T-helper 9 cell (primary cell): ENCODE results near the gene TOR1A.
"Not testable (repeated sequence)": the region's sequence is repeated elsewhere in the genome, so short reads cannot be mapped to it uniquely, and the experiment has no call there.

Experiments
- DNase-seq: peaks from one replicate; pipeline ENCODE4 v3.0.0-alpha.2; 2020

The TOR1A gene

DNA sequence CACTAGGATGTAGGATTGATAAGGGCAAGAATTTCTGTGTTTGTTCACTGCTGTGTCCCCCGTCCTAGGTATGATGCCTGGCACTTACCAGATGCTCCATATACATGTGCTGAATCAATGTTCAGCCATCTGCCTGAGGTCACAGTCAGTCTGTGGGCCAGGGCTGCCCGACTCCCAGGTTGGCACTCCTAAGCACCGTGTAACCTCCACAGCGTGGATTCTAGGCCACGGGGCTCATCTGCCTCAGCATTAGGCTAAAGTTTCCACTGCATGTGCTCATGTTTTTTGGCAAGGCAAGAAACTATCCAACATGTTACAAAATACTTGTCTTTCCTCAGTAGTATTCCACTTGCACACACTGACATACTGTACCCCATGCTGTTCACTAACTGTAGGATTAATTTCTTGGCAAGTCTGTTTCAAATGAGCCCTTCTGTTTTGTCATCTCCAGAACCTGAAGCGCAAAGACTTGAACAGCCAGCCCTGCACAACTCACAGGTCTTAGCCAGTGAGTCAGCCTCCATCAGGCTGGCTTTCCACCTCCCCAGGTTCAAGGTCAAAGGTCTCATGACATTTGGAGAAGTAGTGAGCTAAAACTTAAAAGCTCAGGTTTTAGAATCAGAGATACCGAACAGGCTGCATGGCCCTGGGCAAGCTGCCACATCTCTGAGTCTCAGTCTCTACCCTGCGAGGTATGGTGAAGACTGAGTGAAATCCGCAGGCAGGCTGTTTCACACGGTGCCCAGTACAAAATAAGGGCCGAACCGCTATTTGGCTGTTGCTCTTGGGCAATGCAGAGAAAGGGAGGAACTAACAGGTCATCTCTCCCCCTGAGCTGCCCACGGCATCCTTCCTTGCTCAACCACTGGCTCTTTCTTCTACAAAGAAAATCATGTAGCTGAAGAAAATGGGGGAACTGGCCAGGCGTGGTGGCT lies 7.2 kb downstream of the TOR1A start:
- no peak for DNase-seq

DNA sequence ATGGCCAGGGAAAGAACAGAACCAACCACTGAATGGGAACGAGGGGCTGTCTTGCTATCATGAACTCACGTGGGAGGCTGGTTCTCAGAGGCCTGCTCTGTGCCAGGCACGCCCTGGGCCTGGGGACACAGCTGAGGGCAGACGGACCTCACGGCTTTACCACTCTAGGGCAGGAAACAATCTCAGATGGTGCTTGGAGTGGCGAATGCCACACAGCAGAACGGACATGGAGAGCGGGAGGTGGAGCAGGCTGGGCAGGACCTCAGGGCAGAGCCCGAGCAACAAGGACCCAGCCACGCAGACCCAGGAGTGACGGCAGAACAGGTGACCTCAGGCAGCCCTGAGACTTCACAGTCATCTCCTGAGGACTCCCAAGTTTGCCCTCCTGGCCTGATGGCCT lies 8.7 kb downstream of the TOR1A start:
- no peak for DNase-seq

DNA sequence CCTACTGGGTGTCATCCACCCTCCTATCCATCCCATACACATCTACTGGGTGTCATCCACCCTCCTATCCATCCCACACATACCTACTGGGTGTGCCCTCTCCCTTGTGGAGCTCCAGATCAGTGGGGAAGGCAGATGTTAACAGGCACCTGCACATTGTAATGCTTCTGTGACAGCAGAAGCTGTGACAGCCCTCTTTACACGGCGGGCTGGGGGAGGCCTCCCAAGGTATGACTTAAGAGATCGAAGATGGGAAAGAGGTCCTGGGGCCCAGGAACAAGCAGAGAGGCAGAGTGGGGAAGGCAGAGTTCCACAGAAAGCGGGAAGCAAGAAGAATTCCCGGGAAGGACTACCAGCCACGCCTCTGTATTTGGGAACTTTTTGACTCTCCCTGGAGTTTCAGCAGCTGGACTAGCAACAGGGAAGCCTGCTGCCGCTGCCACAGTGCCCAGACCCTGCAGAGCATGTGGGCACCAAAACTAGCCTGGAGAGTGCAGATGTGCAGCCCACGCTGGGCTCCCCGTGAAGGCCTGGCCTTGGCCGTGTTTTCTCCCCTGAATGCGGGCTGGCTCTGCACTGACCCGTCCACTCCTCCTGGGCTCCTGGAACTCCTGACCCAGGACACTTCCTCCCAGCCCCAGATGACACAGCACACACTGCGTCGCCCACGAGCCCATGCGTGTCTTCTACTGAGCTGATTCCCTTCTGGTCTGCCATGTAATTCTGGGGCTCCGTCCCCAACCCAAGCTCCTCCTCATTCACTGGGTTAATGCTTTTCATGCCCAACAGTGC lies 9.3 kb downstream of the TOR1A start:
- no peak for DNase-seq

DNA sequence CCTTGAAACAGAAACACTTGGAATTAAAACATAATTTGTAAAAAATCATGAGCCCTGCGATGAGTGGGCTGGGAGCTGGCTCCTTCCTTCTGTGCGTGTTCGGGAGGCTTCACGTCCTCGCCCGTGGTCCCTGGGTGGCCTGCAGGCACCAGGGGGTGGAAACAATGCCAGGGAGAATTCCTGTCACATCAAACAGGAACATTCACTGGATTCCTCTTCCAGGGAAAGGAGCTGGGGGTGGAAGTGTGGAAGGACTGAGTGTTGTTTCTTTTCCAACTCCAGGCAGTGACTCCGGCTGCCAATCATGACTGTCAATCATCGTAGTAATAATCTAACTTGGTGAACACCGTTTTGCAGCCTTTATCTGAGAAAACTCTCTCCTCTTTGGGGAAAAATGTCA lies 10.3 kb downstream of the TOR1A start:
- DNase-seq: no peak

DNA sequence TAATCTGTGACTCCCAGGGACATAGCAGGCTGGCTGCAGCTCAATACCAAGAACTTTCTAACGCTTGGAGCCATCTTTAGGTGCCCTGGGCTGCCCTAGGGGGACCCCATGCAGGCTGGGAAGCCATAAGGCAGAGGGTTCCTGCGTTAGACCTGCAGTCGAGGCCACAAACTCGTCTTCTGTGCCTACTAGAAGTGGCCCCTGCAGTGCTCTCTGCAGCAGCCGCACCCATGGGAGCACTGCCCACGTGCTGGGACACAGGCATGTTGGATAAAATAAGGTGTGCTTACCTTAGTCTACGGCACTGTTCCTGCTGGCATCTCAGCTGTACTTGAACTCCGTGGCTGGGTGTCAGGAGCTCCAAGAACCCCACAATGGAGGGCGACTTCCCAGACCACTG lies 11.6 kb downstream of the TOR1A start:
- DNase-seq: no peak

DNA sequence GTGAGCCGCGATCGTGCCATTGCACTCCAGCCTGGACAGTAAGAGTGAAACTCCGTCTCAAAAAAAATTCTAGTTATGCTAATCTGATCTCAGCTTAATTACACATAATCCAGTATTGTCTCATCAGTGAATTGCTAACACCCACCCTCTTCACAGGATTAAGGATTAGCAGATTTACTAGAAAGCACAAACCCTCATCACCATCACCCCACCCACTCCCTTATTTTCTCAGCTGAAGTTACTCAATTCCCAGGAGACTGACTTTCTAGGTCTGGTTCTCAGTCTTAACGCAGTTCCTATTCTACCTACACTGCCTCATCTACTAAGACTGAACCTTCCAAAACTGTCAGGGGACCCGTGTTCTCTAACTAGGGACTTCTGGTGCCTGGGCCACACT lies 12.0 kb downstream of the TOR1A start:
- DNase-seq: no peak

DNA sequence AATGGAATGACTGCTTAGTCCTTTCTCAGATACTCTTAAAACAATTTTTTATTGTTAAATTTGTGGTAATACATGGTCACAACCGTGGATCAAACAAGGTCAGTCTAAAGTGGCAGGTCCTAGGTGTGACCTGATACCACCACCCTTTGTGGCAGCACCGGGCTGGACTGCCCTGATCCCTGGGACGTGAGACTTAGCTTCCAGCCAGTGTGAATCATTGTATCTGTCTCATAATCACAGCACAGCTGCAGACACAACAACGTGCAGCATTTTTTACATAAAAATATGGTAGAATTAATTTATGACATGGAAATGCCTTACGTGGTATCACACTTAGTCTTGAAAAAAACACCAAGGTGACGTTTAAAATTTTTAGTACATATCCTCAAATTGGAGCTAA lies 13.1 kb downstream of the TOR1A start:
- no peak for DNase-seq

DNA sequence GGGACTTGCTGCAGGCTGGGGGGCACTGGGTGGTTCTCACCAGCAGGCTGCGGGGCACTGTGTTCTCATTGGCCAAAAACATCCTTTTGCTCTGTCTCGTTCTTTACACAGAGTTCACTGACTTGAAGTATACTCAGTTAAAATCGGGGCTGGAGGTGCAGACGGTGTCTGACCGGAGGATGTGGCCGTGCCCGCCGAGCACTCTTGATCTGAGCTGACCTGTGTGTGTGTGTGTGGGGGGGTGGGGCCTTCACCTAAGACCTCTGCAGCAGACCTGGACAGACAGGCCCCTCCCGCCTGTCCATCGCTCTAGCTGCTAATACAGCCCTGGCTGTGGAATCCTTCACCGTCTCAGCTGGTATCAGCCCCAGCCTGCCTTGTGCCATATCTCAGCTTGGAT lies 13.8 kb downstream of the TOR1A start:
- DNase-seq: no peak

DNA sequence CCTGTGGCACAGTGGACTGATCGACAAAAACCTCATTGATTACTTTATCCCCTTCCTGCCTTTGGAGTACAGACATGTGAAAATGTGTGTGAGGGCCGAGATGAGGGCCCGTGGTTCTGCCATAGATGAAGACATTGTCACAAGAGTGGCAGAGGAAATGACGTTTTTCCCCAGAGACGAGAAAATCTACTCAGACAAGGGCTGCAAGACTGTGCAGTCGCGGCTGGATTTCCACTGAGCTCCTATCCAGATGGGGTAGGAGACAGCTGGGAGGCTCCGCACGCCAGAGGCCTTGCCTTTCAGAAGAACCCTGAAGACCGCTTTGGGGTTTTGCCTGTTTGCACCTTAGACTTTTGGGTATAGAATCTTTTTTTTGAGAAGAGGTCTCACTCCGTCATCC lies 14.6 kb downstream of the TOR1A start:
- no peak for DNase-seq

DNA sequence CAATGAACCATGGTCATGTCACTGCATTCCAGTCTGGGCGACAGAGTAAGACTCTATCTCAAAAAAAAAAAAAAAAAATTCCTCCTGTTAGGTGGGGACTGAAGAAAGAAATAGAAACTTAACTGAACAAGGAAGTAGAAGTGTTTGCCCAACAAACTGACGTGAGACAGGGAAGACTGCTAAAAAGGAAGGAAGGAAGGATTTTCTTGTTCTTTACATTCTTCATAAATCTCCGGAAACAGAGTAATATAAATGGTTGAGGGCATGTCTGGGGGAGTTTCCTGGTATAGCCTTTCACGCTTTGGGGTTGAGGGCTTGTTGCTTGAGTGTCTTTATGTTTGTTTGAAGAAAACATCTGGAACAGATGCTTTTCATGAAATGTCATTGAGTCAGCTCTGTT lies 17.9 kb downstream of the TOR1A start:
- no peak for DNase-seq

DNA sequence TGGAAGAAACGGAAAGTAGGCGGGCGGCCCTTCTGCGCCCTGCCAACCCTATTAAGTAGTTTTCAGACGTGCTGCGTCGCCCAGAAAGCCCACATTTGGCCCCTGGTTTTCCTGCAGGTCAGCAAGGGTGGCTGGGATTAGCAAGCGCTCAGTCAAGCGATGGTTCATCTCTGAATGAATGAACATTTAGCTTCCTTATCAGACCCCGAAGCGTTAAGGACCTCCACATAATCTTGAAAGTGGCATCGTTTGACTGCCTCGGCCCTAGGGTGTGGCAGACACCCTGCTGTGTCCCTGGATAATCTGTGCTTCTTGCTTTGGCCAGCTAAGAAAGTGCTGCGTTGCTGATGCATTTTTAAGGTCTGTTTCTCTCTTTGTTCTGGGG lies 20.3 kb downstream of the TOR1A start:
- DNase-seq: no peak

DNA sequence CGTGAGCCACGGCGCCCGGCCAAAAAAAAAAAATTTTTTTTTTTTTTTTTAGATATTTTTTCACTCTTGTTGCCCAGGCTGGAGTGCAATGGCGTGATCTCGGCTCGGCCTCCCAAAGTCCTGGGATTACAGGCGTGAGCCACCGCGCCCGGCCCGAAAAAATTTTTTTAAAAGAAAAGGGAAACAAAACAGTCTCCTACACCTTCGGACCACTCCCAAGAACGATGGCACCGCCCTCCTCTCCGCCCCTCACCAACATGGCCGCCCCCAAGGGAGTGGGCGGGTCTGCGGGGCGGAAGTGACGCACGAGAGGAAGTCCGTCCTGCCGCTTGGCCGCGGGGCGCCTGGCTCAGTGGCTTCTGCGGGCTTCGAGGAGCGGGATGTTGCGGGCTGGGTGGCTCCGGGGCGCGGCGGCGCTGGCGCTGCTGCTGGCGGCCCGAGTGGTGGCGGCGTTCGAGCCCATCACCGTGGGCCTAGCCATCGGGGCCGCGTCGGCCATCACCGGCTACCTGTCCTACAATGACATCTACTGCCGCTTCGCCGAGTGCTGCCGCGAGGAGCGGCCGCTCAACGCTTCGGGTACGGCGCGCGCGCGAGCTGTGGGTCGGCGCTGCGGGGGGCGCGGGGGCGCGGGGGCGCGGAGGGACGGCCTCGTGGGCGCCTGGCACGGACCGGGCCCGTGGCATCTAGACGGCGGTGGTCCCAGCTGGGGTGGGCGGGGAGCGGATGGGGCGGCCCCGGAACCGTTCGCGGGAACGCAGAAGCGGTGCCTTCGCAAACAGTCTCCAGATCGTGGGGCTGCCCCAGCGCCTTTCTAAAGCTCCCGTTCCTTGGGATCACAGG lies 20.9 kb downstream of the TOR1A start, which contains the start of gene TOR1B:
TOR1B (plus strand) TSS at position 352 of the 843 bp plus-strand sequence; CDS start at position 381, 29 bp downstream.
- peak; percentile 94 for DNase-seq

DNA sequence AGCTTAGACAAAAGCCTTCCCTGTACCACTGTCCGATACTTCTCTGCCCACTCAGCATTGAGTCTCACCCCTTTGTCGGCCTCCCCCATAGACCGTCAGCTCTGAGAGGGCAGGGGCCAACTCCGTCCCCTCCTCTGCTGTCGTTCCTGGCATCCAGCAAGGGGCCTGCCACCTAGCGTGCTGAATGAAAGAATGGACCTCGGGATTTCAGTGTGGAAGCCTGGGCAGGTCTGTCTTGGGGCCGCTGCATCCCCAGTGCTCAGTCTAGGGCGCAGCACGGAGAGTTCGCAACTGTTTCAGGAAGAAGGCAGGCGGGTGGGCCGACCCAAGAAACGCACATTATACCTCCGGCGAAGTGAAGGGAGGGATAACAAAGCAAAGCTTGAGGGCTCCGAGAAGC lies 22.4 kb downstream of the TOR1A start:
- DNase-seq: no peak

DNA sequence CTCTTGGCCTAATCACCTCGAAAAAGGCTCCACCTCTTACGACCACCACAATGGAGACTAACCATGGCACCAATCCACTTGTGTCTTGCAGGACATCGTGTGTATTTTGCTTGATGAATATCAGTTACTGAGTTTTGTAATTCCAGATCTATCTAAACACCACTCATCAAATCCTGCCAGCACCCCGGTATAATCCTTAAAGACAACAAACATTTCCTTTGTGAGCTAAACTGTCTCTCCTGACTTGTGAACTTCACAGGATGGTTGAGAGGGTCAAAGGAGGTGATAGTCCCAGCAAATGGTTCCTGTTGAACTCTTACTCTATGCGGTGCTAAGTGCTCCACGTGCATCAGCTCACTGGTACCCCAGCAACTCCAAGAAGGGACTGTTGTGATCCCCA lies 25.0 kb downstream of the TOR1A start:
- no peak for DNase-seq

DNA sequence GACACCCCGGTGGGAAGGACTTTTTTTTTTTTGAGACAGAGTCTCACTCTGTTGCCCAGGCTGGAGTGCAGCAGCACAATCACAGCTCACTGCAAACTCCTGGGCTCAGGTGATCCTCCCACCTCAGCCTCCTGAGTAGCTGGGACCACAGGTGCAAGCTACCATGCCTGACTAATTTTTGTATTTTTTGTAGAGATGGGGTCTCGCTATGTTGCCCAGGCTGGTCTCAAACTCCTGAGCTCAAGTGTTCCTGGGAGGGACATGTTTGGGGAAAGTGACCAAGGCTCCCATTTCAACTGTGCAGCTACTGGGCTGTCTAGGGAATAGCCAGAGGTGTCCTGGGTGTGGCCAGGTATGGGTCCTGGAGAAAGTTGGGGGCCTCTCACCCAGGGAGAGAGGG lies 27.9 kb downstream of the TOR1A start:
- not testable (repeated sequence) for DNase-seq

DNA sequence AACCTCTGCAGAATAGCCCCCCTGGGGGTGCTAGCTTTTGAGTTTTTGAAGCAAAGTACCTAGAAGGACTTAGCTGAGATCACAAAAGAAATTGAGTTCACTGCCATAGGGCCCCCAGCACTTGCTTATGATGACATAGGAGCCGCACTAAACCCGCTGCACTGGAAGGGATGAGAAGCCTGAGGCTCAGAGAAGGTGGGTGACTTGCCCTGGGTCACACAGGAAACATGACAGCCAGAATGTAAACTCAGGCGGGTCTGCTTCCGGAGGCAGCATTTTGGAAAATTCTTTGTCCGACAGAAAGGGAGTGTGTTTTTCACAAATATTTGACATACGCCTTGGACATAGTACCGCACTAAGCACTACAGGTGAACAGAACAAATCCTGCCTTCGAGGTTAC lies 29.4 kb downstream of the TOR1A start:
- no peak for DNase-seq

DNA sequence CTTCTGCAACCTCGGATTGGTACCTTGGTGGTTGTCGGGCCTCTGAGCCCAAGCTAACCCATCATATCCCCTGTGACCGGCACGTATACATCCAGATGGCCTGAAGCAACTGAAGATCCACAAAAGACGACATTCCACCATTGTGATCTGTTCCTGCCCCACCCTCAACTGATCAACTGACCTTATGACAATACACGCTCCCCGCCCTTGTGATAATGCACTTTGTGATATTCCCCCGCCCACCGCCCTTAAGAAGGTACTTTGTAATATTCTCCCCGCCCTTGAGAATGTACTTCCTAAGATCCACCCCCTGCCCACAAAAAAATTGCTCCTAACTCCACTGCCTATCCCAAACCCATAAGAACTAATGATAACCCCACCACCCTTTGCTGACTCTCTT lies 37.5 kb downstream of the TOR1A start:
- DNase-seq: no peak

DNA sequence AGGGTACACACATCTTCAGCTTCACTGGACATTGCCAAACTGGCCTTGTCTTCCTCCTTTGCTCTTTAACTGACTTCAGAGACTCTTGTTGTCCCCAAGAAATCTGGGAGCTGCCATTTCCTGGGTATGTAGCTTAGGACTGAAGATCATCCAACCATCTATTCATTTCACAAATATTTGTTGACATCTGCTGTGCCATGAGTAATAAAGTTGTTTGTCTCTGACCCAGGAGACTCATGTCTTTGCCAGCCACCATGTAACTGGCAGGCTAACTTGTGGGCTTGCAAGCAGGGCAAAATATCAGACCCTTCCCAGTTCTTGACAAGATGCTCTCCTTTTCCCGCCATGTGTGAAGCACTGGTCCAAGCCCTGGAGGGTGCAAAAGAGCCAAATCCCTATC lies 38.1 kb downstream of the TOR1A start:
- DNase-seq: no peak

DNA sequence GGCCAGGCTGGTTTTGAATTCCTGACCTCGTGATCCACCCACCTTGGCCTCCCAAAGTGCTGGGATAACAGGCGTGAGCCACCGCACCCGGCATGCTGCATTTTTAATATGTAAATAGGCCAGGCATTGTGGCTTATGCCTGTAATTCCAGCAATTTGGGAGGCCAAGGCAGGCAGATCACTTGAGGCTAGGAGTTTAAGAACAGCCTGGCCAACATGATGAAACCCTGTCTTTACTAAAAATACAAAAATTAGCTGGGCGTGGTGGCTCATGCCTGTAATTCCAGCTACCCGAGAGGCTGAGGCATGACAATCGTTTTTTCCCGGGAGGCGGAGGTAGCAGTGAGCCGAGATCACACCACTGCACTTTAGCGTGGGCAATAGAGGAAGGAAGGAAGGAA lies 39.0 kb downstream of the TOR1A start:
- not testable (repeated sequence) for DNase-seq

DNA sequence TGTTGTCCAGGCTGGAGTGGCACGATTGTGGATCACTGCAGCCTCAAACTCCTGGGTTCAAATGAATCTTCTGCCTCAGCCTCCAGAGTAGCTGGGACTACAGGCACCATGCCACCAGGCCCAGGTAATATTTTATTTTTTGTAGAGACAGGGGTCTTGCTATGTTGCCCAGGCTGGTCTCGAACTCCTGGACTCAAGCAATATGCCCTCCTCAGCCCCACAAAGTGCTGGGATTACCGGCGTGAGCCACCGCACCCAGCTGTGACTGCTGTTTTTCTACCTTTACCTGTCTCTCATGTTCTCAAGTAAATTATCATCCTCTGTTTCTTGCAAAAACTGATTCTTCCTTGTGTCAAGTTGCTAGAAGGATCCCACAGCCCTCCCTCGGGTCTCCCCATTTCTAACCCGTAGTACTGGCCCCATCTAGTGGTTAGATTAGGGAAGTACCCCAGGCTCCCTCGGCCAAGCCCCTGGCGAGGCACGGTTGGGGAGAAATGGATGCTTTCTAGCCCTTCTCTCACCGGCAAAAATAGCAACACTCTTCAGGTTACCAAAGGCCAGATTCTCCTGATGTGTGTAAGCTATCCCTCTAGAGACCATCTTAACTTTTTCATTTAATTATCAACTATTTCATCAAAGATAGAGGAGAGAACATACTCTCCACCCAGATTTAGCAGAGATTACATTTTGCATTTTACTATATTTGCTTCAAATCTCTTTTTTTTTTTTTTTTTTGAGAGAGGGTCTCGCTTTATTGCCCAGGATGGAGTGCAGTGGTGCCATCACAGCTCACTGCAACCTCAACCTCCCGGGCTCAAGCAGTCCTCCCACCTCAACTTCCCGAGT lies 40.2 kb downstream of the TOR1A start:
- peak; percentile 54 for DNase-seq

DNA sequence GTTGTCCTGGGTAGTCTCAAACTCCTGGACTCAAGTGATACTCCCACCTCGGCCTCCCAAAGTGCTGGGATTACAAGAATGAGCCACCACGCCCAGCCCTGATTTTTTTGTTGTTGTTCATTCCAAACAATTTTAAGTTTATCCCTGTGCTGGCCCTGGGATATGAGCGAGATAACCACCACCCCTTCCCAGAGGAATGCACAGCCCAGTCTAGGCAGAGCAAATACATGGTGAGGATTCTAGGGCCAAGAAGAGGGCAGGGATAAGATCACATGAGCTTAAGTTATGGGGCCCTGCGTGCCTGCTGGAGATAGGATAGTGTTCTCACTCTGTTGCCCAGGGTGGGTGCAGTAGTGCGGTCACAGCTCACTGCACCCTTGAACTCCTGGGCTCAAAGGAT lies 42.0 kb downstream of the TOR1A start:
- no peak for DNase-seq

DNA sequence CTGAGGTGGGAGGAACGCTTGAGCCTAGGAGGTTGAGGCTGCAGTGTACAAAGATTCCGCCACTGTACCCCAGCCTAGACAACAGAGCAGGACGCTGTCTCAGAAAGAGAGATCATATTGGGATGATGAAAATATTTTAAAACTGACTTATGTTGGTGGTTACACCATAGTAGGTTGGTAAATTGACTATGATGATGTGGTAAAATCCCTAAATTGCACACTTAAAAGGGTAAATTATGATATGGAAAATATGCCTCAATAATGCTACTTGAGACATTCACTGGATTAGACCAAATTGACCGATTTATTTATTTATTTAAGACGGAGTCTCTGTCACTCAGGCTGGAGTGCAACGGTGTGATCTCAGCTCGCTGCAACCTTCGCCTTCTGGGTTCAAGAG lies 42.8 kb downstream of the TOR1A start:
- DNase-seq: no peak
